Esophagus squamous epithelium (tissue), 4 donors: ENCODE results near the gene SIDT2.

ENCODE experiments used
- CTCF ChIP-seq, 6 experiments: fragments of 450-650 bp in 4 of 6; fragments of 200-600 bp in 2 of 6; sonication (generic) in 2 of 6; IDR thresholded peaks; one replicate each; pipeline ENCODE4 v1.5.1; 2016 to 2019; ENCODE audit warnings: antibody characterized with exemption in 6 of 6, mild to moderate bottlenecking in 4 of 6, moderate library complexity in 4 of 6
- POLR2A ChIP-seq, 4 donors: fragments of 450-650 bp; IDR thresholded peaks; one replicate each; pipeline ENCODE4 v1.6.1; 2017; ENCODE audit warnings: antibody characterized with exemption in 4 of 4, mild to moderate bottlenecking in 4 of 4, moderate library complexity in 3 of 4

- TF ChIP-seq POLR2A (IDR thresholded peaks at IDR 0.05) (no peak), CTCF (IDR thresholded peaks at IDR 0.05) (no peak)
Observed at GRCh38 chr11:117195761-117196160, 17.2 kb downstream of the SIDT2 start.
